GM19193 (cell line): ENCODE measurements around the gene EPB41L3.

Experiments
- POLR2A ChIP-seq: IDR thresholded peaks from 4 replicates; pipeline ENCODE4 v1.6.1; 2011; ENCODE audit not compliant: insufficient read depth, insufficient read length; ENCODE audit errors: extremely low read depth

Gene EPB41L3

DNA sequence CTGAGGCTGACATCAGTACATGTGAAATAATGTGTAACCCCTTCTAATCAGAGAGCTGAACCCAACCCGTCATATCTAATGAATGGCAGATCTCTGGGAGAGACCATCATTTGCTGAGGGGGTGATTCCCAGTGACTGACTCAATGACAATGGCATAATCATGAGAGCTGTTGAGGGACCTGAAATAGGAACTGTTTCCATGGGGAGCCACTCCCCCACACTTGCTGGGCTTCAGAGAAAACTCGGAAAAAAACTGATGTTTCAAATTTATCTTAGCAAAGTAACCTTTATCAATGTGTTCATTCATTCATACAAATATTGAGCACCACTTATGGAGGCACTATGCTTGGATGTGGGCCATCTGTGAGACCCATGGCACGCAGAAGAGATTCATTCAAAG is 154.9 kb downstream of the EPB41L3 start:
- TF ChIP-seq POLR2A, result no peak

- no peak for TF ChIP-seq POLR2A
Observed at GRCh38 chr18:5380586-5380985, 163.2 kb downstream of the EPB41L3 start.

DNA sequence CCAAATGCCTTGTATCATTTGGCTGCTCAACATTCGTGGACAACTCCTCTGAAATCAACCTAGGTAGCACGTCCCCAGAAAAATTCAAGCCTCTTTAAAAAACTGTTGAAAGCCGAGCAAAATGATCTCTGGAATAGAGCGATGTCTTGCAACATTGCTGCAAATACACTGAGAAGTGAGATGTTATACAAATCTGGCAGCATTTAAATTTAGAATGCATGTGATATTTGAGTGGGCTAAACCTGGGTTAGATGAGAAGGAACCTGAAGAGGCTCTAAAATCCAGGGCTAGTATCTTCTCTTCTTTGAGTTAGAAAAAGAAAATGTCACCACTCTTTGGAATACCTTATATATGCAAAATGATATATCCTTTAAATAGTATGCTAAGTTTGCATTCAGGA is 166.8 kb downstream of the EPB41L3 start:
- TF ChIP-seq POLR2A, result no peak

- no peak for TF ChIP-seq POLR2A
Observed at GRCh38 chr18:5370332-5370731, 173.5 kb downstream of the EPB41L3 start.

DNA sequence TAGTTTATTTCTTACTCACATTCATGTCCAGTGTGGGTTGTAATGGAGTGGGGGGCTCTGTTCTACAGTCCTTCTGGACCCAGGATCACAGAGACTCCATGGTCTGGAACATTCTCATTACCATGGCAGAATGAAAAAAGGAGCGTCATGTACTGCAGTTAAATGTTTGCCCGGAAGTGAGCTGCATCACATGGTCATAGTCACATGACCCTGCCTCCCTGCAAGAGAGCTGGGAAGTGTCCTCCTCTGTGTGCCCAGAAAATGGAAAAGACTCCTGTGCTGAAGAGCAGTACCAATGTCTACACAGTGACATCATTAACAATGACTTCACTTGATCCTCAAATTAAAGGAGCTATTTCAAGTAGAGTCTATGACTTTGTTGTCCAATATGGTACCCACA is 174.3 kb downstream of the EPB41L3 start:
- no peak for TF ChIP-seq POLR2A

GRCh38 chr18:5365443-5365842 is 178.4 kb downstream of the EPB41L3 start:
- TF ChIP-seq POLR2A, result no peak

- TF ChIP-seq POLR2A, result no peak
Observed at GRCh38 chr18:5350636-5351035, 193.2 kb downstream of the EPB41L3 start.
